SIG-M5 (cell line): ENCODE data around the gene UBASH3B.

Experiments used
- DNase-seq: peaks from one replicate; lab custom pipeline; 2025; lab: John Stamatoyannopoulos, UW

Gene UBASH3B

GRCh38 chr11:122731500-122731913, 76.0 kb downstream of the UBASH3B start:
- no peak for DNase-seq

- no peak for DNase-seq
Measured at GRCh38 chr11:122732342-122733315, 77.1 kb downstream of the UBASH3B start.

GRCh38 chr11:122733318-122733717, 77.8 kb downstream of the UBASH3B start:
- no peak for DNase-seq

GRCh38 chr11:122734848-122735496, 79.5 kb downstream of the UBASH3B start:
- no peak for DNase-seq

GRCh38 chr11:122737951-122738693, 82.6 kb downstream of the UBASH3B start:
- DNase-seq: no peak

- DNase-seq: no peak
Measured at GRCh38 chr11:122741613-122742300, 86.2 kb downstream of the UBASH3B start.

GRCh38 chr11:122742301-122743018, 86.9 kb downstream of the UBASH3B start:
- no peak for DNase-seq

- DNase-seq: no peak
Measured at GRCh38 chr11:122743097-122743741, 87.7 kb downstream of the UBASH3B start.

- DNase-seq: peak; percentile 38
Measured at GRCh38 chr11:122743949-122744348, 88.4 kb downstream of the UBASH3B start.

- no peak for DNase-seq
Measured at GRCh38 chr11:122744357-122744756, 88.8 kb downstream of the UBASH3B start.

- no peak for DNase-seq
Measured at GRCh38 chr11:122745111-122745510, 89.6 kb downstream of the UBASH3B start.

- peak; percentile 79 for DNase-seq
Measured at GRCh38 chr11:122746050-122746478, 90.5 kb downstream of the UBASH3B start.

- DNase-seq: no peak
Measured at GRCh38 chr11:122746611-122747244, 91.2 kb downstream of the UBASH3B start.

- DNase-seq: no peak
Measured at GRCh38 chr11:122747351-122747781, 91.8 kb downstream of the UBASH3B start.

- DNase-seq: peak; percentile 33
Measured at GRCh38 chr11:122749005-122749687, 93.6 kb downstream of the UBASH3B start.

GRCh38 chr11:122750049-122750448, 94.5 kb downstream of the UBASH3B start:
- DNase-seq: no peak

GRCh38 chr11:122751292-122752070, 96.0 kb downstream of the UBASH3B start:
- no peak for DNase-seq

- no peak for DNase-seq
Measured at GRCh38 chr11:122754028-122754427, 98.5 kb downstream of the UBASH3B start.
